ENCODE results near the gene TRANK1. TPM values are rescaled to one million over a fixed set of nuclear protein-coding genes. Genes with fewer than 3 reads are reported as not detected.
A peak's percentile ranks its signal among the peaks of the same experiment; 100 is the strongest.

Gene TRANK1
- total and polyA plus RNA-seq, 2 of the 8 experiments (the other 6 are each of a cell fraction or from before 2014, with no cell fraction given) = 2.9 to 8.8 TPM

DNA sequence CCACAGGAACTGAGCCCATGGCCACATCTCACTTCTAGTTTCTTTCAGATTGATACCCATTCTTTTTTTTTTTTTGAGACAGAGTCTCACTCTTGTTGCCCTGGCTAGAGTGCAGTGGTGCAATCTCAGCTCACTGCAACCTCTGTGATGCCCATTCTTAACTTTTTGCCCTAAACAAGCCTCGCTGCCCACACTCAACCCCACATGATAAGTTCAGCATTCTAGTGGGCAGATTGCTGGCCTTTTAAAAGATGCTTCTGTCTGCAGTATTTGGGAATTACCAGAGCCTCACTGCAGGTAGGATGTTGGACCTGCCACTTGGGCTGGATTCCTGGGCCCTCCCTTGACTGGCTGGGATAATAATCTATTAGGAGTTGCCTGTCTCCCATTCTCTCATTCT is 51.0 kb downstream of the TRANK1 start:
- H4K8ac ChIP-seq (ENCODE audit: extremely low read depth, insufficient read depth, low read length) = no peak overlapping the region
- FAIRE-seq = no peak
- H2BK12ac ChIP-seq (ENCODE audit: low read depth, low read length) = no peak overlapping the region
- no peaks in the 10 kb centered on the region for H3K79me1 ChIP-seq (ENCODE audit: low read depth, low read length)
- CTCF ChIA-PET (ENCODE audit: partially characterized antibody) = interaction anchor here (0.6 to 5.0 kb wide), 6 partner anchors 10 to 65 kb away, joined by 3 to 40 read pairs (median 3); no protein-coding TSS in a partner anchor
- no peak overlapping the region for H2BK120ac ChIP-seq (replicated peaks; ENCODE audit: low read depth, low read length)
- no peak overlapping the region for H3K18ac ChIP-seq (ENCODE audit: extremely low read depth, low read length)
- no peak overlapping the region for H2BK15ac ChIP-seq (ENCODE audit: low read length)
- H2BK5ac ChIP-seq (ENCODE audit: low read depth, low read length) = no peak overlapping the region
- no peak overlapping the region for H3K4ac ChIP-seq (replicated peaks; ENCODE audit: insufficient read length, low read depth, low read length)
- no peak overlapping the region for H4K5ac ChIP-seq (ENCODE audit: insufficient read length, low read depth, low read length)
- H2AFZ ChIP-seq (ENCODE audit: low read length) = no peak overlapping the region
- H3K14ac ChIP-seq (ENCODE audit: insufficient read length) = no peak overlapping the region
- no peak overlapping the region for H2BK20ac ChIP-seq (ENCODE audit: low read length)
- H3K4me2 ChIP-seq (ENCODE audit: insufficient read depth in 1 of 2, low read depth in 2 of 2, low read length in 2 of 2) = no peak overlapping the region
- H3K4me1 ChIP-seq (replicated peaks in 1 of 4; ENCODE audit: control insufficient read depth in 3 of 4, insufficient read depth in 4 of 4, low read length in 3 of 4) = no peaks in the 10 kb centered on the region
- no peak overlapping the region for H3K56ac ChIP-seq (replicated peaks; ENCODE audit: insufficient read length, low read depth, low read length)
- DNase-seq (ENCODE audit: low read depth in 1 of 2, low spot score in 2 of 2) = peak in 1 of 2 experiments; percentile 24
- no peaks in the 10 kb centered on the region; a peak in 1 of 8 replicates for H3K36me3 ChIP-seq (ENCODE audit: control insufficient read depth in 2 of 4, insufficient read depth in 4 of 4, low read length in 3 of 4)
- WGBS, 2 experiments (ENCODE audit: extremely low coverage in 1 of 2, insufficient coverage in 1 of 2, insufficient read length in 1 of 2, insufficient replicate concordance in 2 of 2, low coverage in 1 of 2, low lambda C conversion rate in 2 of 2, missing lambda C conversion rate in 1 of 2) = 92% methylated on average over 1 of the region's 1 CpG; no CpG with 5 or more reads in 1 of the 2 experiments
- no peaks in the 10 kb centered on the region for H3K9me3 ChIP-seq (ENCODE audit: insufficient read depth in 2 of 2, low read depth in 1 of 2, low read length in 1 of 2)
- H3K27ac ChIP-seq (ENCODE audit: low read depth, low read length) = no peak overlapping the region
- H3K23me2 ChIP-seq (ENCODE audit: low read depth, low read length) = no peaks in the 10 kb centered on the region
- POLR2A ChIA-PET (ENCODE audit: partially characterized antibody) = interaction anchor here (1.7 kb wide), 1 partner anchor 10 kb away, joined by 4 read pairs; no protein-coding TSS in a partner anchor
- H3K23ac ChIP-seq (ENCODE audit: insufficient read length) = peak overlapping the region; percentile 35
- H3K9ac ChIP-seq (replicated peaks in 1 of 4; ENCODE audit: extremely low read depth in 1 of 4, low read depth in 3 of 4, low read length in 3 of 4) = no peak overlapping the region
- no peak overlapping the region for H3K4me3 ChIP-seq (ENCODE audit: extremely low read depth in 1 of 4, insufficient read depth in 2 of 4, low read depth in 3 of 4, low read length in 4 of 4)
- H2AK5ac ChIP-seq (ENCODE audit: low read depth, low read length) = no peak overlapping the region
- H3K79me2 ChIP-seq (ENCODE audit: control insufficient read depth in 1 of 2, insufficient read depth in 2 of 2, low read length in 2 of 2) = no peaks in the 10 kb centered on the region
- no peaks in the 10 kb centered on the region for H4K20me1 ChIP-seq (replicated peaks in 1 of 2; ENCODE audit: control insufficient read depth in 1 of 2, insufficient read depth in 2 of 2, low read length in 2 of 2)
- no peak overlapping the region for H4K91ac ChIP-seq (replicated peaks; ENCODE audit: insufficient read length, low read length)
- no peaks in the 10 kb centered on the region for H3K27me3 ChIP-seq (replicated peaks in 1 of 4; ENCODE audit: control insufficient read depth in 3 of 4, extremely low read depth in 1 of 4, insufficient read depth in 3 of 4, low read length in 3 of 4)
- TF ChIP-seq RAD21 (IDR thresholded peaks at IDR 0.05 in 1 of 2, conservative IDR thresholded peaks at IDR 0.05 in 1 of 2; ENCODE audit: low read depth in 2 of 2, low read length in 2 of 2) (no peak), CBX5 (IDR thresholded peaks at IDR 0.05; ENCODE audit: low read depth, low read length) (no peak), YY1 (IDR thresholded peaks at IDR 0.05; ENCODE audit: low read depth, low read length) (no peak), SRF (IDR thresholded peaks at IDR 0.05; ENCODE audit: low read depth, low read length) (no peak), SIN3A (conservative IDR thresholded peaks at IDR 0.05 in 1 of 2, IDR thresholded peaks at IDR 0.05 in 1 of 2; ENCODE audit: low read depth in 1 of 2, low read length in 2 of 2) (no peak), ASH2L (IDR thresholded peaks at IDR 0.05; ENCODE audit: low read length) (no peak), RNF2 (IDR thresholded peaks at IDR 0.05; ENCODE audit: borderline replicate concordance, low read depth, low read length, missing control alignments, poor library complexity, severe bottlenecking) (no peak), CBX8 (IDR thresholded peaks at IDR 0.05; ENCODE audit: borderline replicate concordance, low read depth, low read length) (no peak), NRF1 (IDR thresholded peaks at IDR 0.05; ENCODE audit: low read depth, low read length) (no peak), TBP (IDR thresholded peaks at IDR 0.05; ENCODE audit: low read depth, low read length) (no peak), MAFK (IDR thresholded peaks at IDR 0.05; ENCODE audit: low read depth, low read length) (no peak)
- TF ChIP-seq, protein P1, sequence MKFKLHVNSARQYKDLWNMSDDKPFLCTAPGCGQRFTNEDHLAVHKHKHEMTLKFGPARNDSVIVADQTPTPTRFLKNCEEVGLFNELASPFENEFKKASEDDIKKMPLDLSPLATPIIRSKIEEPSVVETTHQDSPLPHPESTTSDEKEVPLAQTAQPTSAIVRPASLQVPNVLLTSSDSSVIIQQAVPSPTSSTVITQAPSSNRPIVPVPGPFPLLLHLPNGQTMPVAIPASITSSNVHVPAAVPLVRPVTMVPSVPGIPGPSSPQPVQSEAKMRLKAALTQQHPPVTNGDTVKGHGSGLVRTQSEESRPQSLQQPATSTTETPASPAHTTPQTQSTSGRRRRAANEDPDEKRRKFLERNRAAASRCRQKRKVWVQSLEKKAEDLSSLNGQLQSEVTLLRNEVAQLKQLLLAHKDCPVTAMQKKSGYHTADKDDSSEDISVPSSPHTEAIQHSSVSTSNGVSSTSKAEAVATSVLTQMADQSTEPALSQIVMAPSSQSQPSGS (IDR thresholded peaks at IDR 0.05; ENCODE audit: low read length) = no peak

Data from H1 (cell line).